Measurements from ENCODE around the gene WTIP.
"Not testable (repeated sequence)": the region's sequence is repeated elsewhere in the genome, so short reads cannot be mapped to it uniquely, and the experiment has no call there.

WTIP gene

DNA sequence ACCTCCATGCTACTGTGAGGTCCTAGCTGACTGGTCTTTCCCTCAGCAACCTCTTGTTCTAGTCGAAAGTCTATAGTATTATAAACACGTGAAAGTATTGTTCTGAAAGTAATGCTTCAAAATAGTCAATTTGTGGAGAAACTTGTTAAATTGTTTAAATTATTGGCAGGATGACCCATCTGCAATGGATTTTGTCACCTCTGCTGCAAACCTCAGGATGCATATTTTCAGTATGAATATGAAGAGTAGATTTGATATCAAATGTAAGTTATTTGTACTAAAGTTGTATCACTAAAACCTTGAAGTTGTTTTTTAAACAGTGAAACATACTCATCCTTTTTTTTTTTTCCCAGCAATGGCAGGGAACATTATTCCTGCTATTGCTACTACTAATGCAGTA is 27.5 kb upstream of the WTIP start:
- TF ChIP-seq, protein P1, sequence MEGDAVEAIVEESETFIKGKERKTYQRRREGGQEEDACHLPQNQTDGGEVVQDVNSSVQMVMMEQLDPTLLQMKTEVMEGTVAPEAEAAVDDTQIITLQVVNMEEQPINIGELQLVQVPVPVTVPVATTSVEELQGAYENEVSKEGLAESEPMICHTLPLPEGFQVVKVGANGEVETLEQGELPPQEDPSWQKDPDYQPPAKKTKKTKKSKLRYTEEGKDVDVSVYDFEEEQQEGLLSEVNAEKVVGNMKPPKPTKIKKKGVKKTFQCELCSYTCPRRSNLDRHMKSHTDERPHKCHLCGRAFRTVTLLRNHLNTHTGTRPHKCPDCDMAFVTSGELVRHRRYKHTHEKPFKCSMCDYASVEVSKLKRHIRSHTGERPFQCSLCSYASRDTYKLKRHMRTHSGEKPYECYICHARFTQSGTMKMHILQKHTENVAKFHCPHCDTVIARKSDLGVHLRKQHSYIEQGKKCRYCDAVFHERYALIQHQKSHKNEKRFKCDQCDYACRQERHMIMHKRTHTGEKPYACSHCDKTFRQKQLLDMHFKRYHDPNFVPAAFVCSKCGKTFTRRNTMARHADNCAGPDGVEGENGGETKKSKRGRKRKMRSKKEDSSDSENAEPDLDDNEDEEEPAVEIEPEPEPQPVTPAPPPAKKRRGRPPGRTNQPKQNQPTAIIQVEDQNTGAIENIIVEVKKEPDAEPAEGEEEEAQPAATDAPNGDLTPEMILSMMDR (IDR thresholded peaks at IDR 0.05; ENCODE audit: low read depth, low read length): no peak
- H3K9me3 ChIP-seq: no peaks in the 10 kb centered on the region
- no peaks in the 10 kb centered on the region; the same call in 1 of the 2 replicates for H3K27me3 ChIP-seq
- no peak overlapping the region for H3K4me3 ChIP-seq (ENCODE audit: low read depth, low read length)
- DNase-seq: no peak
- H3K36me3 ChIP-seq: peaks cover 82% of the 10 kb centered on the region
- H3K4me1 ChIP-seq: no peaks in the 10 kb centered on the region

DNA sequence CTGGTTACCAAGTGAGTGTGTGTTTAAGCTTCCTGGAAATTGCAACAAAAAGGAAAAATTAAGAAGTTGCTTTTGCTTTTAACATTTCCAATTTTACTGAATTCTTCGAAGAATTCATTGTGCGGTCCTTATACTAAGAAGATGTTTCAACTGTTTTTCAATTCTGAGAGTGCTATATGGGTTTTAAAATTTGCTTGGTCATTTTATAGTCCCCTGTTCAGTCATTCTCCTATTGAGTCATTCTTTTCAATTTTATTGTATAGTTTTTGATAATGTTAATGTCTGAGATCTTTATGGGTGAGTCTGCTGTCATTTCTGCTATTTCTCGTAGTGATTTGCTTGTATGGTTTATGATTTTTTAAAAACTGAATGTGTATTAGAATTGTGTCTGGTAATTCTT is 26.9 kb upstream of the WTIP start:
- no peaks in the 10 kb centered on the region for H3K4me1 ChIP-seq
- TF ChIP-seq, protein P1 (IDR thresholded peaks at IDR 0.05; ENCODE audit: low read depth, low read length): no peak
- H3K36me3 ChIP-seq: peaks cover 82% of the 10 kb centered on the region
- no peaks in the 10 kb centered on the region; the same call in 1 of the 2 replicates for H3K27me3 ChIP-seq
- no peak for DNase-seq
- H3K4me3 ChIP-seq (ENCODE audit: low read depth, low read length): no peak overlapping the region
- H3K9me3 ChIP-seq: no peaks in the 10 kb centered on the region

DNA sequence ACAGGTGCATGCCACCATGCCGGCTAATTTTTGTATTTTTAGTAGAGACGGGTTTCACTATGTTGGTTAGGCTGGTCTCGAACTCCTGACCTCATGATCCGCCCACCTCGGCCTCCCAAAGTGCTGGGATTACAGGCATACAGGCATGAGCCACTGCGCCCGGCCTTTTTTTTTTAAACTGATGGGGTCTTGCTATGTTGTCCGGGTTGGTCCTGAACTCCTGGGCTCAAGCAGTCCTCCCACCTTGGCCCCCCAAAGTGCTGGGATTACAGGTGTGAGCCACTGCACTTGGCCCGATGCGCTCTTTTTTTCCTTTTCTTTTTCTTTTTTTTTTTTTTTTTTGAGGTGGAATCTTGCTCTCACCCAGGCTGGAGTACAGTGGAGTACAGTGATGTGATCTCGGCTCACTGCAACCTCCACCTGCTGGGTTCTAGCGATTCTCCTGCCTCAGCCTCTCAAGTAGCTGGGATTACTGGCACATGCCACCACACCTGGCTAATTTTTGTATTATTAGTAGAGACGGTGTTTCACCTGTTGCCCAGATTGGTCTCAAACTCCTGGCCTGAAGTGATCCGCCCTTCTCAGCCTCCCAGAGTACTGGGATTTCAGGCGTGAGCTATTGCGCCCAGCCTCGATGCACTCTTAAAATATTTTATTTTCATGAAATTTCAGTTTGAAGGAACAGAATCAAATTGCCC is 25.6 kb upstream of the WTIP start:
- not testable (repeated sequence) for H3K4me1 ChIP-seq; H3K4me3 ChIP-seq (ENCODE audit: low read depth, low read length); H3K27me3 ChIP-seq; H3K9me3 ChIP-seq; DNase-seq
- peaks cover 86% of the 10 kb centered on the region for H3K36me3 ChIP-seq

DNA sequence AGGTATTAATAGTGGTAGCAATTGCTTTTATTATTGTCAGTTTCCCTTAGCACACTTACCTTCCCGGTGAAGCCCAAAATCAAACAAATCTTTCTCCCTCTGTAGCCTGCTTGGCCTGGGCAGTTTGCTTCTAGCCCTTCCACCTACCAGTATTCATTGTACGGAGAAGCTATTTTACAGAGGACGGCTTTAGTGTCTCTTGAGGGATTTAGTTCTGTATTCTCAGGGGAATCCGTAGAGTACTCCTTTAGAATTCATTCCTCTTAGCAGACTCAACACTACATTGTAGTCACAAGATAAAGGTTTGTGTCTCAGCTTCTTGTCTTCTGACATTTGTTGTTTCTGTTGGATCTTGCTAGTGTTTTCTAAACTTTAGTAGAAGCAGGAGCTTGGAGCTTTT is 24.1 kb upstream of the WTIP start:
- TF ChIP-seq, protein P1 (IDR thresholded peaks at IDR 0.05; ENCODE audit: low read depth, low read length): no peak
- Histone ChIP-seq H3K36me3 (peaks cover 89% of the 10 kb centered on the region), H3K4me3 (ENCODE audit: low read depth, low read length) (no peak overlapping the region), H3K9me3 (no peaks in the 10 kb centered on the region), H3K4me1 (no peaks in the 10 kb centered on the region), H3K27me3 (no peaks in the 10 kb centered on the region; the same call in 1 of the 2 replicates)
- DNase-seq: no peak

DNA sequence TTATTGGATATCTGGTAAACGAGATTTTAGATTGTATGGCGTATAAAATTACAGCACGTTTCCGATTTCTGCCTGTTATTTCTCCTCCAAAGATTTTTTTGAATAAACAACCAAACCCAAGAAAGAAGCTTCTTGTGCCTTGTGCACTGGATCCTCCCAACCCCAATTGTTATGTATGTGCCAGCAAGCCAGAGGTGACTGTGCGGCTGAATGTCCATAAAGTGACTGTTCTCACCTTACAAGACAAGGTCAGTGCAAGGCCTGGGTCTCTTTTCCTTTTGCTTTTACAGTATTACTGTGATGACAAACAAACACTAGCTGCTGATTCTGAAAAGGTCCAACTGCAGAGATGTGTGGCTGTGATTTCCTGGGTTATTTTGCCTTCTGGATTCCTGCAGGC is 22.9 kb upstream of the WTIP start:
- H3K4me3 ChIP-seq (ENCODE audit: low read depth, low read length): no peak overlapping the region
- no peaks in the 10 kb centered on the region for H3K9me3 ChIP-seq
- peaks cover 87% of the 10 kb centered on the region for H3K36me3 ChIP-seq
- TF ChIP-seq, protein P1 (IDR thresholded peaks at IDR 0.05; ENCODE audit: low read depth, low read length): no peak
- no peaks in the 10 kb centered on the region for H3K4me1 ChIP-seq
- no peaks in the 10 kb centered on the region; the same call in 1 of the 2 replicates for H3K27me3 ChIP-seq
- DNase-seq: no peak

DNA sequence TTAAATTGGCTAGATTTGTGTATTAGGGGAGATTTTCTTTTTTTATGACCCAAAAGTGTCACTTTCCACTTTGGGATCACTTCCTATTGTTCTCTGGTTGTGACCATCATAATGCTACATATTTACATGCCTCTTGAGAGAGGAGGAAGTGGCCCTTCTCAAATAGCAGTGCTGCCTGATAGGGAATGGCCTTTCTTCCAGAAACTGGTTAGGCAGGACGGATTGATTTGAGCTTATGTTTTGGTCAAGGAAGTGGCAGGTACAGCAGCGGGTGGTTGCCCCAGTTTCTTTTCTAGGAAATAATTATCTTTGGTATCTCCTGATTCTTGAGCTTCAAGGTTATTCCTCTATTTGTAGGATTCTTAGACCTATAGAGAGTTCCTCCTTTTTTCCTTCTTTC is 21.9 kb upstream of the WTIP start:
- TF ChIP-seq, protein P1 (IDR thresholded peaks at IDR 0.05; ENCODE audit: low read depth, low read length): no peak
- no peaks in the 10 kb centered on the region for H3K9me3 ChIP-seq
- H3K36me3 ChIP-seq: peaks cover 87% of the 10 kb centered on the region
- H3K4me3 ChIP-seq (ENCODE audit: low read depth, low read length): no peak overlapping the region
- DNase-seq: no peak
- no peaks in the 10 kb centered on the region; the same call in 1 of the 2 replicates for H3K27me3 ChIP-seq
- no peaks in the 10 kb centered on the region for H3K4me1 ChIP-seq
